Heart left ventricle (tissue), 16 donors: Measurements from ENCODE around the gene CSTA. TPM values are rescaled to one million over a fixed set of nuclear protein-coding genes. Genes with fewer than 3 reads are reported as not detected.

Experiments
- ATAC-seq, 4 donors: fragments of 200-7000 bp; cut with Tn5 transposase; one replicate each; pipeline ENCODE4 v1.9.1; 2020 to 2022; ENCODE audit warnings: moderate library complexity in 4 of 4, mild to moderate bottlenecking in 3 of 4, moderate number of reproducible peaks in 1 of 4
- DNase-seq, 5 donors: peaks; one replicate each; pipeline ENCODE4 v3.0.0-alpha.2; 2020
- H3K27ac ChIP-seq, 12 donors: fragments of 200-600 bp; sonication (generic) in 4 of 12; one replicate each; pipeline versions ENCODE4 v1.5.0 to v1.8.0; 2016 to 2022; ENCODE audit warnings: mild to moderate bottlenecking in 2 of 12
- H3K27me3 ChIP-seq, 9 donors: fragments of 200-600 bp; sonication (generic) in 2 of 9; one replicate each; pipeline versions ENCODE4 v1.5.1 to v1.8.0; 2016 to 2022; ENCODE audit warnings: mild to moderate bottlenecking in 3 of 9
- H3K36me3 ChIP-seq, 9 donors: fragments of 200-600 bp; sonication (generic) in 2 of 9; one replicate each; pipeline versions ENCODE4 v1.5.0 to v1.8.0; 2018 to 2022; ENCODE audit warnings: mild to moderate bottlenecking in 2 of 9
- H3K4me1 ChIP-seq, 12 donors: fragments of 200-600 bp; sonication (generic) in 4 of 12; one replicate each; pipeline versions ENCODE4 v1.5.0 to v1.8.0; 2016 to 2022; ENCODE audit warnings: mild to moderate bottlenecking in 3 of 12
- H3K4me3 ChIP-seq, 12 donors: fragments of 200-600 bp; sonication (generic) in 4 of 12; one replicate each; pipeline versions ENCODE4 v1.5.0 to v1.8.0; 2017 to 2022; ENCODE audit warnings: mild to moderate bottlenecking in 9 of 12, moderate library complexity in 4 of 12
- H3K9me3 ChIP-seq, 12 donors: fragments of 200-600 bp; sonication (generic) in 4 of 12; one replicate each; pipeline versions ENCODE4 v1.5.0 to v1.8.0; 2016 to 2022; ENCODE audit warnings: mild to moderate bottlenecking in 1 of 12
- POLR2A ChIP-seq, 2 donors: fragments of 450-650 bp; IDR thresholded peaks; one replicate each; pipeline ENCODE4 v1.6.1; 2017; ENCODE audit warnings: antibody characterized with exemption in 2 of 2, mild to moderate bottlenecking in 2 of 2, moderate library complexity in 2 of 2
- WGBS, 4 donors: extraction: QIAGEN DNeasy Blood & Tissue Kit in 2 of 4; methylation state at CpG; one replicate each; pipeline versions ENCODE4 v1.1.5 to v1.1.7; 2013 to 2018; 5-methylcytosine and 5-hydroxymethylcytosine counted together
- intact Hi-C, 10 donors: fragments of 100-400 bp; cut with DNase I; formaldehyde crosslinking; loops; one replicate each; pipeline versions ENCODE4 v1.11.1 to v1.14.2; 2022
- polyA plus RNA-seq, 2 donors: library from polyadenylated mRNA; stranded (reverse); fragments of 200-250 nt; gene quantifications; one replicate each; pipeline ENCODE4 v1.2.3, GENCODE V29; 2013
- total RNA-seq, 9 donors: library from RNA; depleted of rRNA in 2 of 9; stranded (reverse); fragments of >200 nt in 2 of 9; fragmentation: NEBNext Ultra II Directional in 3 of 9; extraction: Animal tissue kit (Norgen Biotek cat#: 25700) in 3 of 9; gene quantifications; one replicate each; pipeline versions ENCODE4 v1.1.0 to v1.2.4, GENCODE V29; 2016 to 2023
- TF ChIP-seq, protein P1 (sequence below), 12 donors: fragments of 200-600 bp; sonication (generic) in 4 of 12; IDR thresholded peaks; one replicate each; pipeline versions ENCODE4 v1.5.0 to v1.8.0; 2018 to 2022; ENCODE audit warnings: antibody characterized with exemption in 12 of 12, mild to moderate bottlenecking in 5 of 12
- donor health status: ischemic (EF 13 %, LVEDD 7.1; RV severe dilation, severe dysfunction).
- donor health status: healthy with polysubstance abuse.
- donor health status: DM: no; HTN: yes; CAD: no.
- donor health status: DM: no; HTN: no; CAD: no.
- donor health status: ischemic (EF 25% LVEDD 6.9; RV normal size, moderate dysfunction).
- donor health status: ischemic (EF 25% LVEDD 5.7; RV mildly dilated, moderate dysfunction).
- donor health status: healthy.
- donor health status: DM: yes; HTN: yes; CAD: no.
- donor health status: ischemic (EF 35%, LVEDD 5.7; RV mildly dilated, moderate dysfunction).
- donor health status: nonischemic (EF 11% LVEDD 7.7; RV severe dilation, severe dysfunction).
- donor health status: DM: yes; HTN: yes; CAD: no.
- donor health status: PGD.
- donor health status: ischemic (EF 29% LVEDD 5.4; RV normal size, mild dysfunction).
- donor health status: nonischemic (EF 23%, LVEDD 6.1; RV moderate dilation, normal function).

CSTA gene
- total and polyA plus RNA-seq, 11 donors: 0.33 to 8.9 (median 0.96) TPM; not detected in 1

DNA sequence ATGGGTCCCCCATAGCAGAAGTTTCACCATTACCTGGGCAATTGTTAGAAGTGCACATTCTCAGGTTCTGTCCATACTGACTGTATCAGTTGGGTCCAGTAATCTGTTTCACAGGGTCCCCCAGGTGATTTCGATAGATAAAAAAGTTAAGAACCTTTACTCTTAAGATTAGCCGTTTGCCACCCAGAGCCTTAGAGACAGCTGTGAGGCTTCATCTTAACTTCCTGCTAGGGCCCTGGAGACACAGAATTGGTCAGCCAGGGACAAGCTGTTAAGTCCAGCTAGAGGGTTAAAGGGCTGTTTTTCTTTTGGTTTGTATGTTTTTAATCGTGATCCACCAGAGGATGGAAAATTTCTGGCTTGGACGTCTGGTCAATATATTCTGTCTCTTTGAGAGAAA, 65.6 kb downstream of the CSTA start:
- no peak overlapping the region for H3K4me3 ChIP-seq
- no peaks in the 10 kb centered on the region for H3K27me3 ChIP-seq
- peak in 2 of 4 donors; percentile 53 to 62 for ATAC-seq
- H3K9me3 ChIP-seq: no peaks in the 10 kb centered on the region
- no peak for TF ChIP-seq POLR2A (IDR thresholded peaks at IDR 0.05)
- TF ChIP-seq, protein P1, sequence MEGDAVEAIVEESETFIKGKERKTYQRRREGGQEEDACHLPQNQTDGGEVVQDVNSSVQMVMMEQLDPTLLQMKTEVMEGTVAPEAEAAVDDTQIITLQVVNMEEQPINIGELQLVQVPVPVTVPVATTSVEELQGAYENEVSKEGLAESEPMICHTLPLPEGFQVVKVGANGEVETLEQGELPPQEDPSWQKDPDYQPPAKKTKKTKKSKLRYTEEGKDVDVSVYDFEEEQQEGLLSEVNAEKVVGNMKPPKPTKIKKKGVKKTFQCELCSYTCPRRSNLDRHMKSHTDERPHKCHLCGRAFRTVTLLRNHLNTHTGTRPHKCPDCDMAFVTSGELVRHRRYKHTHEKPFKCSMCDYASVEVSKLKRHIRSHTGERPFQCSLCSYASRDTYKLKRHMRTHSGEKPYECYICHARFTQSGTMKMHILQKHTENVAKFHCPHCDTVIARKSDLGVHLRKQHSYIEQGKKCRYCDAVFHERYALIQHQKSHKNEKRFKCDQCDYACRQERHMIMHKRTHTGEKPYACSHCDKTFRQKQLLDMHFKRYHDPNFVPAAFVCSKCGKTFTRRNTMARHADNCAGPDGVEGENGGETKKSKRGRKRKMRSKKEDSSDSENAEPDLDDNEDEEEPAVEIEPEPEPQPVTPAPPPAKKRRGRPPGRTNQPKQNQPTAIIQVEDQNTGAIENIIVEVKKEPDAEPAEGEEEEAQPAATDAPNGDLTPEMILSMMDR (IDR thresholded peaks at IDR 0.05): no peak
- peaks cover 0 to 7% (median 0%) of the 10 kb centered on the region in 9 donors for H3K36me3 ChIP-seq
- intact Hi-C loops: loop anchor here in 5 of 10 donors (2.0 to 10.0 kb wide), 3 partner anchors 287 to 294 kb away; partner anchors contain the start of gene PARP14 (in 1 of the 5)
- DNase-seq: peak in 2 of 5 donors; percentile 23 to 27
- 31 to 49% (median 40%) methylated on average over 4 of the region's 4 CpGs for WGBS, 4 donors
- H3K27ac ChIP-seq: peak overlapping the region in 11 of 12 donors; percentile 6 to 42 (median 25)
- peaks cover 0 to 39% (median 16%) of the 10 kb centered on the region in 12 donors for H3K4me1 ChIP-seq

Other genes with a start within 250 kb of the CSTA start
- under 1 TPM in 1 of 9 donors, not detected in 8; 0.02 TPM for gene CASR, start 141.6 kb upstream of the CSTA start, total RNA-seq
- not detected for gene CASR, start 141.6 kb upstream of the CSTA start, polyA plus RNA-seq
- gene MIX23, start 58.0 kb downstream of the CSTA start, total RNA-seq: 10 to 100 TPM; 15.1 to 37.6 (median 22.4) TPM
- gene MIX23, start 58.0 kb downstream of the CSTA start, polyA plus RNA-seq: 10 to 100 TPM; 44.9 to 73.8 TPM
- gene FAM162A, start 58.9 kb downstream of the CSTA start, total RNA-seq: 100 to 1,000 TPM in 6 of 9 donors, 10 to 100 TPM in 3; 46.7 to 135 (median 108) TPM
- gene FAM162A, start 58.9 kb downstream of the CSTA start, polyA plus RNA-seq: 100 to 1,000 TPM; 109 to 269 TPM
- 1 to 10 TPM; 1.8 to 4.9 (median 2.9) TPM for gene WDR5B, start 90.8 kb downstream of the CSTA start, total RNA-seq
- 1 to 10 TPM; 1.3 to 2.0 TPM for gene WDR5B, start 90.8 kb downstream of the CSTA start, polyA plus RNA-seq
- gene KPNA1, start 189.7 kb downstream of the CSTA start, total RNA-seq: 100 to 1,000 TPM in 3 of 9 donors, 10 to 100 TPM in 6; 34.1 to 127 (median 72.6) TPM
- 10 to 100 TPM; 13.5 to 28.1 TPM for gene KPNA1, start 189.7 kb downstream of the CSTA start, polyA plus RNA-seq
- gene PARP9, start 239.1 kb downstream of the CSTA start, total RNA-seq: 10 to 100 TPM in 8 of 9 donors, 1 to 10 TPM in 1; 8.5 to 73.0 (median 15.1) TPM
- gene PARP9, start 239.1 kb downstream of the CSTA start, polyA plus RNA-seq: 1 to 10 TPM; 8.2 to 8.8 TPM
- gene DTX3L, start 239.1 kb downstream of the CSTA start, total RNA-seq: 10 to 100 TPM; 10.2 to 78.2 (median 13.4) TPM
- 1 to 10 TPM; 4.8 to 5.7 TPM for gene DTX3L, start 239.1 kb downstream of the CSTA start, polyA plus RNA-seq